MM.1S (cell line): ENCODE results near the gene TSHZ1.

Experiments
- DNase-seq: peaks from one replicate; pipeline ENCODE4 v3.0.0-alpha.2; 2015
- H2AFZ ChIP-seq: fragments of 300-600 bp; sonication (generic); 2 replicates; pipeline ENCODE4 v1.6.0; 2016; ENCODE audit warnings: antibody characterized with exemption, low read length
- H3F3A ChIP-seq: fragments of 300-600 bp; sonication (generic); 2 replicates; pipeline ENCODE4 v1.6.1; 2016; ENCODE audit warnings: mild to moderate bottlenecking, antibody characterized with exemption, low read length, moderate library complexity, mixed read lengths; ENCODE audit not compliant: insufficient read depth
- H3K27ac ChIP-seq: fragments of 300-600 bp; sonication (generic); 2 replicates; pipeline ENCODE4 v1.5.1; 2016; ENCODE audit warnings: mild to moderate bottlenecking, low read length
- H3K27me3 ChIP-seq: fragments of 300-600 bp; sonication (generic); replicated peaks from 2 replicates; pipeline ENCODE4 v1.6.0; 2016; ENCODE audit warnings: low read length; ENCODE audit not compliant: insufficient read depth
- H3K36me3 ChIP-seq: fragments of 300-600 bp; sonication (generic); replicated peaks from 2 replicates; pipeline ENCODE4 v1.6.1; 2016; ENCODE audit warnings: mild to moderate bottlenecking, low read length, mixed read lengths; ENCODE audit not compliant: insufficient read depth
- H3K4me1 ChIP-seq: fragments of 300-600 bp; sonication (generic); 2 replicates; pipeline ENCODE4 v1.6.1; 2016; ENCODE audit warnings: low read length, mixed read lengths
- H3K4me2 ChIP-seq: fragments of 300-600 bp; sonication (generic); 2 replicates; pipeline ENCODE4 v1.6.0; 2016; ENCODE audit warnings: low read depth, low read length
- H3K4me3 ChIP-seq: fragments of 300-600 bp; sonication (generic); 2 replicates; pipeline ENCODE4 v1.5.1; 2016; ENCODE audit warnings: low read length, mixed read lengths
- H3K79me2 ChIP-seq: fragments of 300-600 bp; sonication (generic); 2 replicates; pipeline ENCODE4 v1.6.1; 2016; ENCODE audit warnings: mixed run types, low read length, mixed read lengths
- H3K9ac ChIP-seq: fragments of 300-600 bp; sonication (generic); 2 replicates; pipeline ENCODE4 v1.6.1; 2016; ENCODE audit warnings: low read length, mixed read lengths
- H3K9me2 ChIP-seq: fragments of 300-600 bp; sonication (generic); replicated peaks from 2 replicates; pipeline ENCODE4 v1.6.1; 2016; ENCODE audit warnings: mild to moderate bottlenecking, low read length, mixed read lengths; ENCODE audit not compliant: insufficient read depth
- H3K9me3 ChIP-seq: fragments of 300-600 bp; sonication (generic); replicated peaks from 2 replicates; pipeline ENCODE4 v1.6.1; 2016; ENCODE audit warnings: mild to moderate bottlenecking, low read length, mixed read lengths; ENCODE audit not compliant: insufficient read depth
- H4K20me1 ChIP-seq: fragments of 300-600 bp; sonication (generic); 2 replicates; pipeline ENCODE4 v1.6.1; 2016; ENCODE audit warnings: mild to moderate bottlenecking, low read length, moderate library complexity, mixed read lengths; ENCODE audit not compliant: insufficient read depth
- CTCF ChIP-seq: fragments of 300-600 bp; sonication (generic); IDR thresholded peaks from 2 replicates; pipeline ENCODE4 v1.5.1; 2016; ENCODE audit warnings: antibody characterized with exemption, low read length, mixed read lengths
- EZH2 ChIP-seq: fragments of 300-600 bp; sonication (generic); optimal IDR thresholded peaks from 2 replicates; pipeline ENCODE3; 2017; ENCODE audit warnings: low read depth, mild to moderate bottlenecking, antibody characterized with exemption, low read length, mixed read lengths
- EZH2phosphoT487 ChIP-seq: fragments of 300-600 bp; sonication (generic); IDR thresholded peaks from 2 replicates; pipeline ENCODE4 v1.6.1; 2018; ENCODE audit warnings: antibody characterized with exemption, low read length

The TSHZ1 gene

DNA sequence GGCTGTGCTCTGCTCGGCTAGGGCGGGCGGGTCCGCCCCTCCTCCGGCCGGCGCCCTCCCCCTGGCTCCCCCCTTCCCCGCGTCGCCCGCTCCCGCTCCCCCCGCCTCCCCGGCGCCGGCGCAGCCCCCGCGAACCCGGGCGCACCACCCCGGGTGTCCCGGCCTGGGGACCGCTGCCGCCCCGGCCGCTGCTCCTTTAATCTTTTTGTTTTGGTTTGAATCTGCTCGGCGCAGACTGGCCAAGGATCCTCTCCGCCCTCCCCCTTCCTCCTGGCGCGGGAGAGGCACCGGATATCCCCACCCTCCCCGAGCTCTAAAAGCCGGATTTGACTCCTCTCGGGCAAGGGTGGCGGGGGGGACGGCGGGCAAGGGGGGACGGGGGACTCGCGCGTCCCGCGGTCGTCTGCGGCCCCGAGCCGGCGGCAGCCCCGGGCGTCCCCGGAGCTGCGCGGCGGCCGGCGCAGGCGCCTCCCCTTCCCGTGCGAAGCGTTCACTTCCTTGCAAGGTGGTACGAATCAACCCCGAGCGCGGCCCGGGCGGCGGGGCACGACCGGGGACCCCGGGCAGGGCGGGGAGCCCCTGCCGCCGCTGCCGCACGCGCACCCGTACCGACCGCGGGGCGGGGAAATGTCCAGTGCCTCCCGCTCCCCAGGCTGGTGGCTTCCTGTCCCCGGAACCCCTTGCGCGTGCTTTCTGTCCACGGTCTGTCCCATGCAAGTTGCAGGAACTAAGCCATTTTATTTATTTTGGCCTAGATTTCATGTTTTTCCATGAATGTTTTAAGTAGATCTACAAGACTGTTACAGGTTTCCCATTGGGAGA lies 1.3 kb upstream of the TSHZ1 start, which contains the start of gene PTGR3:
TSS of gene PTGR3 (minus strand) at position 11 of the 822 bp plus-strand sequence. CDS start 81 bp downstream, outside the sequence.
- Histone ChIP-seq H3K27ac (peak within 1 kb of the TSS; percentile 99), H3K27me3 (no peaks in the 10 kb centered on the region), H3K4me2 (peak within 1 kb of the TSS; percentile 100), H3K9ac (peak within 1 kb of the TSS; percentile 93), H3K79me2 (peaks cover 65% of the 10 kb centered on the region), H3F3A (peaks cover 18% of the 10 kb centered on the region), H3K9me3 (no peaks in the 10 kb centered on the region), H3K4me3 (peak within 1 kb of the TSS; percentile 95), H2AFZ (peak within 1 kb of the TSS; percentile 88), H3K36me3 (no peaks in the 10 kb centered on the region), H4K20me1 (no peaks in the 10 kb centered on the region), H3K4me1 (peaks cover 8% of the 10 kb centered on the region), H3K9me2 (no peaks in the 10 kb centered on the region)
- peak; percentile 89 for DNase-seq
- no peak for TF ChIP-seq EZH2
- TF ChIP-seq EZH2phosphoT487 = no peak
- no peak for TF ChIP-seq CTCF

DNA sequence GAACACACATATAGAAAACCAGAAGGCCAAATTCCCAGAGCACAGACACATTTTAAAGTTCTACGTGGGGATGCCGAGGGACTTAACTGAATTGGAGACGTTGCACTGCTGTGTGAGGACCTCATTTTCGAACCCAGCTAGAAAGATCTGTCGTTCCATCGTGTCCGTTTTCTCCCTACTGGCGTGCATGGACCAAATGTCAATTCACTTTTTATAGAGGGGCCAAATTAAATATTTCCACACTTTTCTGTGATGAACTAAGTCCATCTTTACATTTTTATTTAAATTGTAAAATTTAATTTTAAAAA lies 692 bp upstream of the TSHZ1 start:
- Histone ChIP-seq H3K36me3 (no peaks in the 10 kb centered on the region), H3K4me2 (peak overlapping the region; percentile 100), H3K4me3 (peak overlapping the region; percentile 92), H2AFZ (peak overlapping the region; percentile 88), H3K27ac (peak overlapping the region; percentile 99), H3K9me2 (no peaks in the 10 kb centered on the region), H3K9ac (peak overlapping the region; percentile 93), H4K20me1 (no peaks in the 10 kb centered on the region), H3K9me3 (no peaks in the 10 kb centered on the region), H3K27me3 (no peaks in the 10 kb centered on the region), H3K79me2 (peaks cover 65% of the 10 kb centered on the region), H3K4me1 (peaks cover 8% of the 10 kb centered on the region), H3F3A (peaks cover 18% of the 10 kb centered on the region)
- TF ChIP-seq CTCF (no peak), EZH2 (no peak), EZH2phosphoT487 (no peak)
- DNase-seq = no peak

- Histone ChIP-seq H3K36me3 (no peaks in the 10 kb centered on the region), H3K9ac (peak overlapping the region; percentile 93), H3K9me3 (no peaks in the 10 kb centered on the region), H3K27ac (peak overlapping the region; percentile 99; the same call in 1 of the 2 replicates), H3K27me3 (no peaks in the 10 kb centered on the region), H3F3A (peaks cover 20% of the 10 kb centered on the region), H3K9me2 (no peaks in the 10 kb centered on the region), H3K4me3 (peak overlapping the region; percentile 92), H3K79me2 (peaks cover 62% of the 10 kb centered on the region), H2AFZ (peak overlapping the region; percentile 93), H3K4me2 (peak overlapping the region; percentile 100), H3K4me1 (peaks cover 8% of the 10 kb centered on the region), H4K20me1 (no peaks in the 10 kb centered on the region)
- peak; percentile 21 for DNase-seq
- no peak for TF ChIP-seq EZH2phosphoT487
- TF ChIP-seq CTCF = no peak
- no peak for TF ChIP-seq EZH2
Measured at GRCh38 chr18:75211002-75211621, 515 bp downstream of the TSHZ1 start.
